HL-60/S4 (cell line): ENCODE results near the gene TPX2.
"Not testable (repeated sequence)": the region's sequence is repeated elsewhere in the genome, so short reads cannot be mapped to it uniquely, and the experiment has no call there.

ENCODE experiments used
- in situ Hi-C: fragments of 300-500 bp; cut with MboI; formaldehyde crosslinking; loops from 2 replicates; pipeline ENCODE4 v1.14.3; 2022; ENCODE audit warnings: low sequenced_read_pairs

TPX2 gene

GRCh38 chr20:31809661-31810060 is 70.6 kb downstream of the TPX2 start:
- in situ Hi-C loops, result no loop called here

GRCh38 chr20:31811198-31811597 is 72.1 kb downstream of the TPX2 start:
- in situ Hi-C loops, result no loop called here

- in situ Hi-C loops, result no loop called here
Observed at GRCh38 chr20:31811796-31812728, 73.0 kb downstream of the TPX2 start.

- in situ Hi-C loops, result no loop called here
Observed at GRCh38 chr20:31813611-31814010, 74.5 kb downstream of the TPX2 start.

GRCh38 chr20:31814142-31814541 is 75.1 kb downstream of the TPX2 start:
- in situ Hi-C loops, result not testable (repeated sequence)

- in situ Hi-C loops, result no loop called here
Observed at GRCh38 chr20:31815408-31816188, 76.5 kb downstream of the TPX2 start.

GRCh38 chr20:31816221-31816620 is 77.1 kb downstream of the TPX2 start:
- in situ Hi-C loops, result no loop called here

GRCh38 chr20:31817461-31817860 is 78.4 kb downstream of the TPX2 start:
- in situ Hi-C loops, result no loop called here

GRCh38 chr20:31818376-31818908 is 79.4 kb downstream of the TPX2 start:
- in situ Hi-C loops, result no loop called here

GRCh38 chr20:31819083-31819784 is 80.1 kb downstream of the TPX2 start, which contains the start of gene MYLK2:
MYLK2 (plus strand) TSS chr20:31819356; CDS start chr20:31819581, 225 bp downstream.
- in situ Hi-C loops, result no loop called here

- in situ Hi-C loops, result loop anchor here (10.0 kb wide), 1 partner anchor 205 kb away; no protein-coding TSS in a partner anchor
Observed at GRCh38 chr20:31820228-31820627, 81.1 kb downstream of the TPX2 start.

- in situ Hi-C loops, result loop anchor here (10.0 kb wide), 1 partner anchor 203 kb away; no protein-coding TSS in a partner anchor
Observed at GRCh38 chr20:31821427-31821826, 82.3 kb downstream of the TPX2 start.

GRCh38 chr20:31822421-31823330 is 83.6 kb downstream of the TPX2 start:
- in situ Hi-C loops, result loop anchor here (10.0 kb wide), 1 partner anchor 202 kb away; no protein-coding TSS in a partner anchor

- in situ Hi-C loops, result loop anchor here (10.0 kb wide), 1 partner anchor 201 kb away; no protein-coding TSS in a partner anchor
Observed at GRCh38 chr20:31823360-31824124, 84.5 kb downstream of the TPX2 start.

GRCh38 chr20:31824125-31824485 is 85.0 kb downstream of the TPX2 start:
- in situ Hi-C loops, result loop anchor here (10.0 kb wide), 1 partner anchor 201 kb away; no protein-coding TSS in a partner anchor

GRCh38 chr20:31824554-31825313 is 85.6 kb downstream of the TPX2 start:
- in situ Hi-C loops, result loop anchor here (10.0 to 25.0 kb wide), 2 partner anchors 200 to 838 kb away; partner anchors contain the start of gene C20orf203

- in situ Hi-C loops, result loop anchor here (10.0 to 25.0 kb wide), 2 partner anchors 199 to 836 kb away; partner anchors contain the start of gene C20orf203
Observed at GRCh38 chr20:31826074-31826473, 87.0 kb downstream of the TPX2 start.

- in situ Hi-C loops, result loop anchor here (10.0 to 25.0 kb wide), 2 partner anchors 198 to 835 kb away; partner anchors contain the start of gene C20orf203
Observed at GRCh38 chr20:31827059-31827458, 88.0 kb downstream of the TPX2 start.
